ENCODE data around the gene PCNX1.
"Not testable (repeated sequence)": the region's sequence is repeated elsewhere in the genome, so short reads cannot be mapped to it uniquely, and the experiment has no call there.

PCNX1 gene

DNA sequence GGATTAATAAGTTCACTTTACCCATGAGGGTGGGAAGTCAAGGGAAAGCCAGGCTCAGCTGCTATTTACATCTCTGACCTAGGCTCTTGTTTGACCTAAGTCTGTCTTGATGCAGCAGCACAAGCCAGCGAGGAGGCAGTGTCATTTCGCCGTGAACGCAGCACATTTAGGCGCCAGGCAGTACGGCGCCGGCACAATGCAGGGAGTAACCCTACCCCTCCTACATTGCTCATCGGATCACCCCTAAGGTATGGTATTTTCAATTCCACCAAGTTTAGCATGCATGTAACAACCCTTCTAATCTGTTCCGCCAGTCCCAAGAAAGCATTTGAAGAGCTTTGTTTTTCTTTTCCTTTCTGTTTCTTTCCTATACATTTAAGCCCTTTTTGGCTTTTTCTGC lies 81.2 kb downstream of the PCNX1 start:
- Mint-ChIP-seq H3K27ac (peak overlapping the region; percentile 49), H3K27me3 (no peaks in the 10 kb centered on the region), H3K9me3 (no peaks in the 10 kb centered on the region), H3K4me1 (peaks cover 25% of the 10 kb centered on the region), H3K36me3 (ENCODE audit: low read depth) (peaks cover 10% of the 10 kb centered on the region), H3K4me3 (peak overlapping the region; percentile 54)
- peak; percentile 69 for ATAC-seq
- DNase-seq = no peak

DNA sequence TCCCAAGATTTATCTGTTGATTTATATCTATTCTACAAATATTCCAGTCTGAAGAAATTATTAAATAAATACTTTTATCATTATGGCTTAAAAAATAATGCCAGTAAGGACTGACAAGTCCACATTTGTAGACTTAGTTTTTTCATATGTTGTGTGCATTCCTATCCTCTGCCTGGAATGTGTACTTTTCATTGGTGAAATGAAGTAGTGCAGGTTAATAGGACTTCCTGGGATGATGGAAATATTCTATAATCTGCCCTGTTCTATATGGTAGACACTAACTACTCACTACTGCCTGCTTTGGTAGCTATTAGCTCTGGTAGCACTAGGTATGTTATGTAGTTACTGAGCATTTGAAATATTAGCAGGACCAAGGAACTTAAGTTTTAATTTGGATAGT lies 86.7 kb downstream of the PCNX1 start:
- H3K27ac Mint-ChIP-seq = no peak overlapping the region
- no peak overlapping the region for H3K4me3 Mint-ChIP-seq
- ATAC-seq = no peak

DNA sequence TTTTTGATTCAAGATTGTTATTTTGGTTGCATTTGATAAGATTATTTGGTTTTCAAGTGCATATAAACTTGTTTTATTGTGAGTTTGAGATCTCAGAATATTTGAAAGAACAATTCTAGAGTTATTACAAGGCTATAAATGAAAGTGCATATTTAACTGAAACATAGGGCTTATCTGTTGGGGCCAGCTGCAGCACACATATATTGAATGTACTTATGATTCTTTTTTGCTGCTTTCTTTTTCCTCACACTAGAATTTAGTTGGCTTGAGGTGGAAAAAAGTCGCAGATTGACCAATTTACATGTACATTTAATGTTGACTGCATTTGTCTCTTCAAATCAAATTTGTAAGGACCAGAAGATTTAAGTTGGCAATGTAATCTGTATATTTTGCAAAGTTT lies 88.0 kb downstream of the PCNX1 start:
- ATAC-seq (no peak), DNase-seq (no peak)
- Mint-ChIP-seq H3K27ac (no peak overlapping the region), H3K36me3 (ENCODE audit: low read depth) (peaks cover 23% of the 10 kb centered on the region), H3K4me1 (peaks cover 49% of the 10 kb centered on the region), H3K27me3 (no peaks in the 10 kb centered on the region), H3K9me3 (no peaks in the 10 kb centered on the region), H3K4me3 (no peak overlapping the region)

More for the DNA sequence above, 86.7 kb downstream of the PCNX1 start:
- DNase-seq = no peak
- H3K4me1 Mint-ChIP-seq = peaks cover 39% of the 10 kb centered on the region
- no peaks in the 10 kb centered on the region for H3K9me3 Mint-ChIP-seq
- H3K36me3 Mint-ChIP-seq (ENCODE audit: low read depth) = peaks cover 22% of the 10 kb centered on the region
- H3K27me3 Mint-ChIP-seq = no peaks in the 10 kb centered on the region

DNA sequence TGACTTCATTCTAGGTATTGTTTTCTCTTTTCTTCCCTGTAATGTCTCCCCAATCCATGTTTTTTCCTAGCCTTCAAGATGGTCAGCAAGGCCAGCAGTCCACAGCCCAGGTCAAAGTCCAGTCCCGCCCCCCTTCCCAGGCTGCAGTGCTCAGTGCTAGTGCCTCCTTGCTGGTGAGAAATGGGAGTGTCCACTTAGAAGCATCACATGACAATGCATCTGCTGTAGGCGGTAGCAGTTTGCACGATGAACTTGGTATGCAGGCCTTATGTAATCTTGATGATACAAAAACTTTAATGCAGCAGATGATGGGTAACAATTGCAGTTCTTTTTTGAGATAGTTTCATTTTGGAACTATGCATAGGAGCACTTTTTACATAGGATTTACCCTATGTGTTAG lies 88.4 kb downstream of the PCNX1 start:
- DNase-seq (no peak), ATAC-seq (no peak)
- no peak overlapping the region for H3K27ac Mint-ChIP-seq
- H3K4me1 Mint-ChIP-seq = peaks cover 49% of the 10 kb centered on the region
- H3K4me3 Mint-ChIP-seq = no peak overlapping the region
- H3K9me3 Mint-ChIP-seq = no peaks in the 10 kb centered on the region
- H3K27me3 Mint-ChIP-seq = no peaks in the 10 kb centered on the region
- peaks cover 24% of the 10 kb centered on the region for H3K36me3 Mint-ChIP-seq (ENCODE audit: low read depth)

DNA sequence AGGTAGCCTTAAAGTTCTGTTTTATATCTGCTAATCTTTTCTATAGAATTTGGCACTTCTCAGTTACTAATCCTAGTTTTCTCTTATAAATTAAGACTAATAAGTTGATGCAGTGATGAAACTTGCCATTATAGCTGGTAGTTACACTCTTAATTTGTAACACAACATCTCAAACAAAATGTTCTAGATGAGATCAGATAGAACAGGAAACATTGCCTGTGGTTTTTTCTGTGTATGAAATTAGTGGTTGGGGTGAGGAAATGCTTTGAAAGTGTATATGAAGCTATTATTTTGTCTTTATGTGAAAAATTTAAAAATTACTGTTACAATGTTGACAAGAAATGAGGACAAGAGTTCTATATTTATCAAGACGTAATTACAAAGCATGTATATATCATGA lies 91.9 kb downstream of the PCNX1 start:
- DNase-seq = no peak
- Mint-ChIP-seq H3K36me3 (ENCODE audit: low read depth) (peaks cover 35% of the 10 kb centered on the region), H3K4me3 (peak overlapping the region; percentile 0)

DNA sequence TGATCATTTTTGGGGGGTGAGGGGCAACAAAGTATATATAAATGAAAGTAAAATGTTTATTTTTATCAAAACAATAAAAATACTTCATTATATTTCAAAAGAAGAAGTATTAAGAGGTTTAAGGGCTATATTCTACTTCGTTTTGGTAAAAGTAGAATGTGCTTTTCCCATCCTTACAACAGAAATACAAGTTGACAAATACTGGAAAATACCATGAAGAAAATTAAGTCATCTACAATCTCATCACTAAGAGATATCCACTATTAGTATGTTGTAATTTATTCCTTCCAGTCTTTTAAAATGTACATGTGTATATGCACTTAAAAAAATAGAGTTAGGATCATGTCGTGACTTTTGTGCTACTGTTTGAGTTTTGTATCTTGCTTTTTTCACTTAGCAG lies 92.8 kb downstream of the PCNX1 start:
- ATAC-seq (no peak), DNase-seq (no peak)
- no peaks in the 10 kb centered on the region for H3K27me3 Mint-ChIP-seq
- peaks cover 84% of the 10 kb centered on the region for H3K4me1 Mint-ChIP-seq
- H3K36me3 Mint-ChIP-seq (ENCODE audit: low read depth) = peaks cover 38% of the 10 kb centered on the region
- H3K9me3 Mint-ChIP-seq = no peaks in the 10 kb centered on the region
- no peak overlapping the region for H3K4me3 Mint-ChIP-seq
- no peak overlapping the region for H3K27ac Mint-ChIP-seq

More for the DNA sequence above, 91.9 kb downstream of the PCNX1 start:
- no peak for ATAC-seq
- Mint-ChIP-seq H3K27ac (peak overlapping the region; percentile 41), H3K9me3 (no peaks in the 10 kb centered on the region), H3K27me3 (no peaks in the 10 kb centered on the region), H3K4me1 (peaks cover 76% of the 10 kb centered on the region)

DNA sequence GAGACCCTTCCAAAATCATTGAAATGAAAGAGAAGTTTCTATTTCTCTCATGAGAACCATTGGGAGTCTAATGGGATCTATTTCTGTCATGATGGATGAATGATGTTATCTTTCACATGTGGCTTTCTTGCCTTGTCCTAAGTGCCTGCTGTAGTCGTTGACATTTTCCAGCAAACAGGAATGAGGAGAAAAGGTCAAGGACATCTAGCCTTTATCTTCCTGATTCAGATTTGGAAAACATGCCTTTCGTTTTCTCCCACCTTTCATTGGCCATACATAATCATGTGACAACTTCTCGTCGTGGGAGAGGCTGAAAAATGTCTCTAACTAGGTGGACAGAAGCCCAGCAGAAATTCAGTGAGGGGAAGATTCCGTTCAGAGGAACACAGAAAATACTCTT lies 94.5 kb downstream of the PCNX1 start:
- no peak overlapping the region for H3K4me3 Mint-ChIP-seq
- ATAC-seq = no peak
- no peak for DNase-seq
- peaks cover 83% of the 10 kb centered on the region for H3K4me1 Mint-ChIP-seq
- peaks cover 29% of the 10 kb centered on the region for H3K36me3 Mint-ChIP-seq (ENCODE audit: low read depth)
- no peaks in the 10 kb centered on the region for H3K9me3 Mint-ChIP-seq
- peak overlapping the region; percentile 52 for H3K27ac Mint-ChIP-seq
- H3K27me3 Mint-ChIP-seq = no peaks in the 10 kb centered on the region

DNA sequence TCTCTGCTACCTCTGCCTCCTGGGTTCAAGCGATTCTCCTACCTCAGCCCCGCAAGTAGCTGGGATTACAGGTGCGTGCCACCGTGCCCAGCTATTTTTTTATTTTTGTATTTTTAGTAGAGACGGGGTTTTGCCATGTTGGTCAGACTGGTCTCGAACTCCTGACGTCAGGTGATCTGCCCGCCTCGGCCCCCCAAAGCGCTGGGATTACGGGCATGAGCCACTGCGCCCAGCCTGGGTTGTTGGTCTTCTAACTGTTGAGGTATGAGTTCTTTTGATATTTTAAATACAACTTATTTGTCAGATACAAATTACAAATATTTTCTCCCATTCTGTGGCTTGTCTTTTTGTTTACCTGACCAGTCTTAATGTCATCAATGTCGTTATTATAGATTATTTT lies 95.9 kb downstream of the PCNX1 start:
- Mint-ChIP-seq H3K4me3 (no peak overlapping the region), H3K36me3 (ENCODE audit: low read depth) (peaks cover 27% of the 10 kb centered on the region)

DNA sequence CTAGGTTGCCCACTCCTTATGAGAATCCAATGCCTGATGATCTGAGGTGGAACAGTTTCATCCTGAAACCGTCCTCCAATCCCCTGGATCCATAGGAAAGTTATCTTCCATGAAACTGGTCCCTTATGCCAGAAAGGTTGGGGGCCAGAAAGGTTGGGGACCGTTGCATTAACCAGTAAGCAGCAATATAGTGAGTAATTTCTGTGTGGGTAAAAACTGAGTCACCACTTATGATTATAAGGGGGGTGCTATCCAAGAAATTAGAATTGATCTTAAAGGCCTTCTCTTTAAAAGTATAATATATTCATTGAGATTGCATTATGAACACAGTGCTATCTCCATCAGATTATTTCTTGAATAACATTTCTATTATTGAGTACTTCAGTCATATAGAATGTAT lies 97.2 kb downstream of the PCNX1 start:
- Mint-ChIP-seq H3K4me3 (no peak overlapping the region), H3K4me1 (peaks cover 70% of the 10 kb centered on the region), H3K27ac (peak overlapping the region; percentile 59), H3K36me3 (ENCODE audit: low read depth) (peaks cover 27% of the 10 kb centered on the region), H3K27me3 (no peaks in the 10 kb centered on the region), H3K9me3 (no peaks in the 10 kb centered on the region)
- no peak for DNase-seq
- ATAC-seq = peak; percentile 54

More for the DNA sequence above, 95.9 kb downstream of the PCNX1 start:
- Mint-ChIP-seq H3K9me3 (no peaks in the 10 kb centered on the region), H3K4me1 (peaks cover 78% of the 10 kb centered on the region), H3K27me3 (no peaks in the 10 kb centered on the region), H3K27ac (peak overlapping the region; percentile 21)
- ATAC-seq (no peak), DNase-seq (no peak)

DNA sequence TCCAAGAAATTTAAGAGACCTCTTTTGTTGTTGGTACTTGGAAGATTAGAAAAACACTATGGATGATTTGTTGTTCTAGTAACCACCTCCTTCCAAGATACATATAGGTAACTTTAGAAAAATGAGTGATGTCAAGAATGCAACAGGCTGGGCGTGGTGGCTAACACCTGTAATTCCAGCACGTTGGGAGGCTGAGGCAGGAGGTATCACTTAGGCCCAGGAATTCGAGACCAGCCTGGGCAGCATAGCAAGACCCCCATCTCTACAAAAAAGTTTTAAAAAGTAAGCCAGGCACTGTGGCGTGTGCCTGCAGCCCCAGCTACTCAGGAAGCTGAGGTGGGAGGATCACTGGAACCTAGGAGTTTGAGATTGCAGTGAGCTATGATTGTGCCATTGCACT lies 97.8 kb downstream of the PCNX1 start:
- peaks cover 27% of the 10 kb centered on the region for H3K36me3 Mint-ChIP-seq (ENCODE audit: low read depth)
- no peak for ATAC-seq
- peak overlapping the region; percentile 59 for H3K27ac Mint-ChIP-seq
- no peaks in the 10 kb centered on the region for H3K27me3 Mint-ChIP-seq
- H3K9me3 Mint-ChIP-seq = no peaks in the 10 kb centered on the region
- peaks cover 67% of the 10 kb centered on the region for H3K4me1 Mint-ChIP-seq
- no peak for DNase-seq
- H3K4me3 Mint-ChIP-seq = no peak overlapping the region

DNA sequence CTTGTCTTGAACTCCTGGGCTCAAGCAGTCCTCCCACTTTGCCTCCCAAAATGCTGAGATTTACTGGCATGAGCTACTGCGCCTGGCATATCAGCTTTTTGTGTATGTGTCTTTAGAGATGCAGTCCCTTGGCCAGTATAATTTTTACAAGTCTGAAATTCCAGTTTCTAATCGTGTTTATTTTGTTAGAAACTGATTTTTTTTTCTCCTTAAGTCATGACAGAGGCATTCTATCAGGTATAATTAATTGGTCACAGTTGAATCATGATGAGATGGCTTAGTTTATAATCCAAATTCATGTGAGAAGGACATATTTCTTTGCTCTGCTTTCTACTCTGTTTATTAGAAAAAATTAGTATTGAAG lies 98.9 kb downstream of the PCNX1 start:
- Mint-ChIP-seq H3K4me3 (no peak overlapping the region), H3K27me3 (no peaks in the 10 kb centered on the region), H3K27ac (no peak overlapping the region), H3K4me1 (peaks cover 72% of the 10 kb centered on the region), H3K9me3 (no peaks in the 10 kb centered on the region), H3K36me3 (ENCODE audit: low read depth) (peaks cover 27% of the 10 kb centered on the region)
- DNase-seq = no peak
- no peak for ATAC-seq

DNA sequence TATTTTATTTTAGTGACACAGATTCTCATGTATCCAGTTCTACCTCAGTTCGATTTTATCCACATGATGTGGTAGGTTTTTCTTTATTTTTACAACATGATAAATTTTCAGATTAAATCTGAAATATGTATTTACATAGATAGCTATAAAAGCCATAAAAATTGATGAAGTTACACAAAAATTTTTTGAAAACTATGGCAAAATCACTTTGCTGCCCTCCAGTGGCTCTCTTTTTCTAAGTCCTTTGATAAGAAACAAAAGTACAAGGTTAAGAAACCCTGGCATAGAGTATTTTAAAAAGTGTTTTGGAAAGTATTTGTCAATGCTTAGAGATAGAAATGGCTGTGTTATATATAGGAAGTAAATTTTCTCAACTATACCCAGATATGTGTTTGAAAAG lies 104.2 kb downstream of the PCNX1 start:
- H3K27me3 Mint-ChIP-seq = no peaks in the 10 kb centered on the region
- H3K27ac Mint-ChIP-seq = no peak overlapping the region
- H3K4me3 Mint-ChIP-seq = no peak overlapping the region
- peaks cover 31% of the 10 kb centered on the region for H3K36me3 Mint-ChIP-seq (ENCODE audit: low read depth)
- no peaks in the 10 kb centered on the region for H3K9me3 Mint-ChIP-seq
- DNase-seq (no peak), ATAC-seq (no peak)
- peaks cover 37% of the 10 kb centered on the region for H3K4me1 Mint-ChIP-seq

DNA sequence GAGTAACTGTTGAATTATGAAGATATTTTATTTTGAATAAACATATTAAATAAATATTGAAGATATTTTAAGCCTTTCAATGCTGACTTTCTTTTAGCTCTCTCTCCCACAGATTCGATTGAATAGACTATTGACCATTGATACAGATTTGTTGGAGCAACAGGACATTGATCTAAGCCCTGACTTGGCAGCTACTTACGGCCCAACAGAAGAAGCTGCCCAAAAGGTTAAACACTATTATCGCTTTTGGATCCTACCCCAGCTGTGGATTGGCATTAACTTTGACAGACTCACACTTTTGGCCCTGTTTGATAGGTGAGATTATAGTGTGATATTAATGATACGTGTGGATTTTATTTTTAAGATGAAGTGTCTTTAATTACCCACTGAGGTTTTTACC lies 105.6 kb downstream of the PCNX1 start:
- H3K4me3 Mint-ChIP-seq = no peak overlapping the region
- ATAC-seq (no peak), DNase-seq (no peak)
- peaks cover 38% of the 10 kb centered on the region for H3K36me3 Mint-ChIP-seq (ENCODE audit: low read depth)
- H3K9me3 Mint-ChIP-seq = no peaks in the 10 kb centered on the region
- H3K4me1 Mint-ChIP-seq = peaks cover 31% of the 10 kb centered on the region
- H3K27ac Mint-ChIP-seq = no peak overlapping the region
- H3K27me3 Mint-ChIP-seq = no peaks in the 10 kb centered on the region

DNA sequence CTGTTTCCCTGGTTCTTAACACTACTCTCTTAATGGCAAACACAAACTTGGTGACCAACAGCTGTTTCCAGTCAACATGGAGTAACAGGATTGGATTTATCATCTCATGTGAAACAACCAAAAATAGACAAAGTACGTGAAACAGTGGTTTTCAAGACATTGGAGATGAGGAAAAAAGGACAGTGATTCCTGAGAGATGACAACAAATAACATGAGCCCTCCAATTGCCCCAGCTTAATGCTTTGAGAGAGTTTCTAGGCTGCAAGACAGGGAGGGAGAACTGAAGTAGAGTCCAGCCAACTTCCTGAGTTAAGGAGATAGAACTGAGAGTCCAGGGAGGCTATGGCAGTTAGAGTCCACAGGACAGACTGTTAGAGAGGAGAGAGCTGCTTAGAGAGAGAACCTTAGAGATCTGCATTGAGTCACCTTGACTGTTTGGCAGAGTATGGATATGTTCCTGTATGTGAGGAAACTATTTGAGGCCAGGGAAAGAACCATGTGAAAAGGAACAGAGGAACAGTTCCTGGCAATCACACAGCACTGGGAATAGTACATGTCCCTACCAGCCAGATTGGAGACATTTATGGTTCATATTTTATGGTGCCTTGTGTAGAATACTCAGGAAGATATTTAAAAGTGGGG lies 106.4 kb downstream of the PCNX1 start:
- no peak overlapping the region for H3K27ac Mint-ChIP-seq
- peaks cover 39% of the 10 kb centered on the region for H3K36me3 Mint-ChIP-seq (ENCODE audit: low read depth)

DNA sequence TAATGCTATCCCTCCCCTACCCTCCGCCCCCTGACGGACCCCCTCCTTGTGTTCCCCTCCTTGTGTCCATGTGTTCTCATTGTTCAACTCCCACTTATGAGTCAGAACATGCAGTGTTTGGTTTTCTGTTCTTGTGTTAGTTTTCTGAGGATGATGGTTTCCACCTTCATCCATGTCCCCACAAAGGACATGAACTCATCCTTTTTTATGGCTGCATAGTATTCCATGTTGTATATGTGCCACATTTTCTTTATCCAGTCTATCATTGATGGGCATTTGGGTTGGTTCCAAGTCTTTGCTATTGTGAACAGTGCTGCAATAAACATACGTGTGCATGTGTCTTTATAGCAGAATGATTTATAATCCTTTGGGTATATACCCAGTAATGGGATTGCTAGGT lies 112.7 kb downstream of the PCNX1 start:
- not testable (repeated sequence) for H3K27me3 Mint-ChIP-seq, DNase-seq, H3K27ac Mint-ChIP-seq, H3K9me3 Mint-ChIP-seq, H3K4me3 Mint-ChIP-seq, ATAC-seq
- Mint-ChIP-seq H3K36me3 (ENCODE audit: low read depth) (peaks cover 62% of the 10 kb centered on the region), H3K4me1 (peaks cover 38% of the 10 kb centered on the region)

More for the DNA sequence above, 106.4 kb downstream of the PCNX1 start:
- no peak overlapping the region for H3K4me3 Mint-ChIP-seq
- no peaks in the 10 kb centered on the region for H3K9me3 Mint-ChIP-seq
- H3K4me1 Mint-ChIP-seq = peaks cover 27% of the 10 kb centered on the region
- ATAC-seq (no peak), DNase-seq (no peak)
- H3K27me3 Mint-ChIP-seq = no peaks in the 10 kb centered on the region

Data from activated naive CD8-positive, alpha-beta T cell treated with anti-CD3 and anti-CD28 coated beads, Interleukin-2, amount 50 U/mL, for 24 hours (primary cell).